Activated T-helper 17 cell treated with anti-CD3 and anti-CD28 coated beads, Interleukin-2, amount 50 U/mL, for 72 hours (primary cell): ENCODE measurements around the gene DNAL4. TPM values are rescaled to one million over a fixed set of nuclear protein-coding genes. Genes with fewer than 3 reads are reported as not detected.
A peak's percentile ranks its signal among the peaks of the same experiment; 100 is the strongest.

Experiments used
- ATAC-seq: fragments of 150-1000 bp; cut with Tn5 transposase; replicated peaks from 2 replicates; pipeline ENCODE4 v1.10.0; 2021; ENCODE audit warnings: mild to moderate bottlenecking, moderate library complexity
- H3K27ac Mint-ChIP-seq: one replicate; pipeline ENCODE4 v1.8.0; 2022; ENCODE audit warnings: mixed read lengths
- H3K27me3 Mint-ChIP-seq: one replicate; pipeline ENCODE4 v1.8.0; 2022; ENCODE audit warnings: mixed read lengths
- H3K36me3 Mint-ChIP-seq: one replicate; pipeline ENCODE4 v1.8.0; 2022; ENCODE audit warnings: low read depth, mild to moderate bottlenecking, mixed read lengths
- H3K4me1 Mint-ChIP-seq: one replicate; pipeline ENCODE4 v1.8.0; 2022; ENCODE audit warnings: mixed read lengths
- H3K4me3 Mint-ChIP-seq: one replicate; pipeline ENCODE4 v1.8.0; 2022; ENCODE audit warnings: mild to moderate bottlenecking, mixed read lengths
- H3K9me3 Mint-ChIP-seq: one replicate; pipeline ENCODE4 v1.8.0; 2022; ENCODE audit warnings: mixed read lengths
- total RNA-seq, 2 donors: library from RNA; stranded (reverse); gene quantifications; one replicate each; pipeline ENCODE4 v1.2.3, GENCODE V29; 2022

DNAL4 gene
- total RNA-seq, 2 donors from 2014 or later = 5.0 to 5.2 TPM

DNA sequence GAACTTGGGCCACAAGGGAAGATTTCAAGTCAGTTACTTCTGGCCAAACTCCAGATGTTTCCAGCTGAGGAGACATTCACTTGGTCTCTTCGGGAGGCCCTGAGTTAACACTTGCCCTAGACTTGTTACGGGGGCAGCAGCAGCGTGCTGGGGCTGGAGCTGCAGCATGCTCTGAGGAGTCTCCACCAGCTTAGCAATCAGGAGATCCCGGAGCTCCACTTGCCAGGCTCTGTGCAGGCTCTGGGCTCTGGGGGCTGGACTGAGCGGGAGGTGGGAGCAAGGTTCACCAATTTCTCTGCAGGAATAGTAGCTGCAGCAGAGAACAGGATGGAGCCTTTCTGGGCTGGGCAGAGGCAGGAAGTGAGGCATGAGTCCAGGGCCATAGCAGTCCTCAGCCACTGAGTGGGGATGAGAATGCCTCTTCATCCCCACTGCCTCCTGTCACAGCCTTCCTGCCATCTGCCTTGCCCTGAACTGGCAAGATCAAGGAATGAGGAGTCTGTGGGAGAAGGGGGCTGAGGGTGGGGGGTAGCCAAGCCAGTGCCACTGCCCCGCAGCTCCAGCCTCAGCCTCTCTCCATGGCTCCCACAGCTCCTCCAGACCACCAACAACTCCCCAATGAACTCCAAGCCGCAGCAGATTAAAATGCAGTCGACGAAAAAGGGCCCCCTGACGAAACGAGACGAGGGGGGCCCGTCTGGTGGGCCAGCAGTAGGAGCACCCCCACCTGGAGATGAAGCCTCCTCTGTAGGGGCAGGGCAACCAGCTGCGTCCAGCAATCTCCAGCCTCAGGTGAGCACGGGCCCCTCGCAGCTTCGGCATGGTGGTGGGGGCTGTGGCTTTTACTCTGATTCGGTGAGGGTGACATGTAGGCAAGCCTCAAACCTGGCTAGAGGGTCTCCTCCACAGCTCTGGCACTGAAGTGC lies 64.8 kb downstream of the DNAL4 start:
- Mint-ChIP-seq H3K36me3 (peaks cover 100% of the 10 kb centered on the region), H3K27ac (peak overlapping the region; percentile 41)

More for the DNA sequence above, 64.8 kb downstream of the DNAL4 start:
- no peaks in the 10 kb centered on the region for H3K9me3 Mint-ChIP-seq
- ATAC-seq = no peak
- H3K4me3 Mint-ChIP-seq = no peak overlapping the region
- H3K4me1 Mint-ChIP-seq = peaks cover 16% of the 10 kb centered on the region
- no peaks in the 10 kb centered on the region for H3K27me3 Mint-ChIP-seq

Other genes with a start within 250 kb of the DNAL4 start
- gene DMC1, start 224.0 kb downstream of the DNAL4 start, total RNA-seq = 10 to 100 TPM; 10.8 to 13.2 TPM
- gene FAM227A, start 137.8 kb downstream of the DNAL4 start, total RNA-seq = under 1 TPM; 0.45 to 0.63 TPM
- gene CBY1, start 137.5 kb downstream of the DNAL4 start, total RNA-seq = 10 to 100 TPM; 10.4 to 11.5 TPM
- 100 to 1,000 TPM in 1 of 2 donors, 10 to 100 TPM in 1; 59.9 to 138 TPM for gene TOMM22, start 112.2 kb downstream of the DNAL4 start, total RNA-seq
- gene JOSD1, start 93.2 kb downstream of the DNAL4 start, total RNA-seq = 100 to 1,000 TPM in 1 of 2 donors, 10 to 100 TPM in 1; 80.1 to 104 TPM
- gene GTPBP1, start 88.2 kb downstream of the DNAL4 start, total RNA-seq = 10 to 100 TPM; 70.6 to 92.3 TPM
- 100 to 1,000 TPM; 193 to 216 TPM for gene SUN2, start 38.1 kb downstream of the DNAL4 start, total RNA-seq
- gene NPTXR, start 49.9 kb upstream of the DNAL4 start, total RNA-seq = under 1 TPM; 0.77 to 0.82 TPM
- 10 to 100 TPM; 60.1 to 62.9 TPM for gene CBX6, start 78.1 kb upstream of the DNAL4 start, total RNA-seq
- not detected for gene APOBEC3A, start 163.5 kb upstream of the DNAL4 start, total RNA-seq
- gene APOBEC3B, start 188.2 kb upstream of the DNAL4 start, total RNA-seq = 10 to 100 TPM in 1 of 2 donors, 1 to 10 TPM in 1; 9.2 to 33.6 TPM
- gene APOBEC3C, start 220.1 kb upstream of the DNAL4 start, total RNA-seq = 100 to 1,000 TPM; 115 to 128 TPM
- 10 to 100 TPM; 30.7 to 51.8 TPM for gene APOBEC3D, start 227.0 kb upstream of the DNAL4 start, total RNA-seq
- gene APOBEC3F, start 246.7 kb upstream of the DNAL4 start, total RNA-seq = 10 to 100 TPM; 20.4 to 32.5 TPM